H54 (cell line): Measurements from ENCODE around the gene FAM13C.
"Not testable (repeated sequence)": the region's sequence is repeated elsewhere in the genome, so short reads cannot be mapped to it uniquely, and the experiment has no call there.

Source experiments
- DNase-seq: peaks from one replicate; pipeline ENCODE4 v3.0.0; 2011; ENCODE audit warnings: low spot score, mixed read lengths; ENCODE audit not compliant: insufficient read length
- FAIRE-seq: peaks from 3 replicates; lab custom pipeline; 2011; peaks lifted over from hg19 to GRCh38; lab: Jason Lieb, UNC
- POLR2A ChIP-seq: IDR thresholded peaks from 2 replicates; pipeline ENCODE4 v1.6.1; 2011; ENCODE audit warnings: low read depth, mild to moderate bottlenecking, low read length

Gene FAM13C

GRCh38 chr10:59362144-59362958 lies at the start of gene FAM13C:
TSS of gene FAM13C (minus strand) at chr10:59362549. CDS start at chr10:59362460, 89 bp downstream.
- no peak for TF ChIP-seq POLR2A
- DNase-seq (peak; percentile 59), FAIRE-seq (peak; percentile 90)

DNA sequence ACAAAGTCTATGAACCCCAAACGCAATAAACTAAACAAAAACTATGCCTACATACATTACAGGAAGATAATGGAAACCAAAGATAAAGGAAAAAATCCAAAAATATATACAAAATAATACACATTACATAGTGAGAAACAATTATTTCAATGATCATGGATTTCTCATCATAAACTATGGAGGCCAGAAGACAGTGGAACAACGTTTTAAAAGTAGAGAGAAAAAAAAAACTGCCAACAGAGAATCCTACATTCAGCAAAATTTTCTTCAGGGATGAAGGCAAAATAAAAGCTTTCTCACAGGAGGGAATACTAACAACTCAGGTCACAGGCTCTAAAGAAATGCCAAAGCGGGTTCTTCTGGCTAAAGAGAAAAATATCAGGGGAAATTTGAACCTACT lies 42.9 kb upstream of the FAM13C start:
- no peak for DNase-seq
- no peak for FAIRE-seq
- TF ChIP-seq POLR2A, result no peak

- DNase-seq, result no peak
- no peak for FAIRE-seq
- TF ChIP-seq POLR2A, result no peak
Measured at GRCh38 chr10:59400214-59400613, 37.9 kb upstream of the FAM13C start.

- DNase-seq, FAIRE-seq: not testable (repeated sequence)
Measured at GRCh38 chr10:59399329-59399728, 37.0 kb upstream of the FAM13C start.

GRCh38 chr10:59397961-59398360 lies 35.6 kb upstream of the FAM13C start:
- FAIRE-seq (no peak), DNase-seq (no peak)
- TF ChIP-seq POLR2A, result no peak

- DNase-seq, result no peak
- FAIRE-seq, result no peak
- TF ChIP-seq POLR2A, result no peak
Measured at GRCh38 chr10:59395984-59396383, 33.6 kb upstream of the FAM13C start.

GRCh38 chr10:59393349-59393748 lies 31.0 kb upstream of the FAM13C start:
- DNase-seq, result no peak

DNA sequence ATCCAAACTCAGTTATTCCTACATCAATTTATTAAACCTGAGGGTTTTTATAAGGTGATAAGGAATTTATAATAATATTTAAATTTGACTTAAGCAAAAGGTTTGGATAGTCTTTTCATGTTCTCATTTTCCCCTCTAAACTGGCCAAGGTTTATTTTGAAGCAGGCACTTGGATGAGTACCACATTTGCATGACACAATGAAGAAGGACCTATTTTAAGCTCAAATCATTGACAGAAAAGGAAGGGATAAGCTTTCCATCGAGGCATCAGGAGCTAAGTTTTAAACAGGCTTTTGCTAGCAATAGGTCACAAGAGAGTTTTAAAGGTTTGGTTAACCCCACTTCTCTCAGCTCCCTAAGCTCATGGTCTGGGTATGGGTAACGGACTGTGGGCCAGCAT lies 28.7 kb upstream of the FAM13C start:
- TF ChIP-seq POLR2A, result no peak
- FAIRE-seq (peak; percentile 61), DNase-seq (no peak)

More at GRCh38 chr10:59393349-59393748, 31.0 kb upstream of the FAM13C start:
- no peak for TF ChIP-seq POLR2A
- FAIRE-seq, result peak; percentile 93

- no peak for FAIRE-seq
- DNase-seq, result no peak
- no peak for TF ChIP-seq POLR2A
Measured at GRCh38 chr10:59388671-59388976, 26.3 kb upstream of the FAM13C start.

- no peak for TF ChIP-seq POLR2A
- DNase-seq (peak; percentile 47), FAIRE-seq (peak; percentile 100)
Measured at GRCh38 chr10:59387951-59388670, 25.8 kb upstream of the FAM13C start.

DNA sequence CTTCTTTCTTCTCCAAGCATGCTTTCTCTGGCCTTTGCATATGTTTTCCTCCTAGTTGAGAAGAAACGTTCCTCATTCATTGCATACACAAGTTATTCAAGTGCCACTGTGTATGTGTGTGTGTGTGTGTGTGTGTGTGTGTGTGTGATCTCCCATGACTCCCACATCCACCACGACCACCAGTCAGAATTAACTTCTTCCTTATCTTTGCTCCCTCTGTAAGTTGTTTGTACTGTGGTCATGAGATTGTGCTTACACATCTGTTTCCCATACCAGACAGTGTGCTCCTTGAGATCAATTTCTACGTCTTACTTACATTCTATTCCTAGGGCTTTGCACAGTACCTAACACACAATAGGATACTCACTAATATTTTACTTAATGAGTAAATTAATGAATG lies 22.4 kb upstream of the FAM13C start:
- DNase-seq (no peak), FAIRE-seq (no peak)
- TF ChIP-seq POLR2A, result no peak

DNA sequence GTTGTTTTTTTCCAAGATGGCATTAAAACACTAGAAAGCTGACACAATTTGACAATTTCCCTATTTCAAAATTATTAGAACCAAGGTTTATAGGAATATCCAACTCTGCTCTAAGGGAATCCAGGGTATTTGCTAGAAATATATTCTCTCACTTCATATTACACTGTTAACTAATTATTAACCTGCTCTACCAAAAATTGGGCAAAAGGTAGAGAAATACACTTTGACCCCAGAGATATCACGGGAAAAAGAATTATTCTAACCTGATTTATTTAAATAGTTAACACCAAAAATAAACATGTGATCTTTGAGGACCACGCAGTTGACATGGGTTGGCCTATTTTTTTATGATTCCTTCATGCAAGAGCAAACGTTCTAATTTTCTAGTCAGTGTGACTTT lies 21.6 kb upstream of the FAM13C start:
- no peak for DNase-seq
- no peak for TF ChIP-seq POLR2A
- FAIRE-seq, result no peak

DNA sequence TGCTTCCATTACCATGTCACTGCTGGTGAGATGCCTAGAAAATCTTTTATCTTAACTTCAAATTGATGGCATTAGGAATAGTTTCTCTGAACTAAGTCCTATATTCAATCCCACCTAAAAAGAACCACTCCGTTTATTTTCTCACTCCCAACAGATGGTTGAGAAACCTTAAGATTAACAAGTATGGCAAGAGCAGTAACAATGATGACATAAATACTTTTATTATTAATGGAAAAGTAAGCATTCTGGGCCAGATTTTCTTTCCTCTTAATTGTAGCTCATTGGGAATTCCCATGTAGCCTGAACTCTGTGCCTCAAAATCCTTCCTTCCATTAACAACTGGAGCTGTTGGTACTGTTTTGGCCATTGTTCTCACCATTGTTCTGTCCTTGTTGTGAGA lies 21.1 kb upstream of the FAM13C start:
- no peak for DNase-seq
- FAIRE-seq, result no peak
- no peak for TF ChIP-seq POLR2A

- no peak for TF ChIP-seq POLR2A
Measured at GRCh38 chr10:59382831-59383295, 20.5 kb upstream of the FAM13C start.

DNA sequence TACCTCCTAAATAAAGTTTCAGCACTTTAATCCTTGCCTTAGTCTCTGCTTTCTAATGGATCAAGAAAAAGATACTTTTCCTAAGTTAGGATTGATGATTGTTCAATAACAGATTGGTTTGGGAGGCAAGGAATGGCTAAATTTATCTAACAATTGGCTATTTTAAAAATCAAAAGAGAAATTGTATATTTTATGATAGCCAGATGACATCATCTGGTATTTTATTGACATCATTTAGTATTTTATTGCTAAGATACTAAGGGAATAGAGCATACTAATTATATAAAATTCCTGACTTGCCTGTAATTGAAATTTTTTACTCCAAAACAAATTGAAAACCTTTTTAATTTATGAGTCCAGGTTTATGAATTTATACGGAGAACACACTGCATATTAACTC lies 19.3 kb upstream of the FAM13C start:
- no peak for FAIRE-seq
- TF ChIP-seq POLR2A, result no peak
- DNase-seq, result no peak

More at GRCh38 chr10:59382831-59383295, 20.5 kb upstream of the FAM13C start:
- FAIRE-seq (peak; percentile 55), DNase-seq (no peak)
